ENCODE measurements around the gene IL11. TPM values are rescaled to one million over a fixed set of nuclear protein-coding genes. Genes with fewer than 3 reads are reported as not detected.

The IL11 gene
- total and polyA plus RNA-seq, 2 donors (not counting 3 experiments of a cell fraction or from before 2014, with no cell fraction given) = not detected

GRCh38 chr19:55341171-55341588 is 29.1 kb downstream of the IL11 start:
- CTCF ChIA-PET = interaction anchor here (0.6 to 1.4 kb wide), 2 partner anchors 40 to 42 kb away, joined by 4 to 6 read pairs; no protein-coding TSS in a partner anchor
- Histone ChIP-seq H4K20me1 (replicated peaks; ENCODE audit: control insufficient read depth, extremely low read depth, insufficient read depth, low read length) (no peaks in the 10 kb centered on the region), H3K27ac (ENCODE audit: insufficient read depth, low read depth, low read length) (no peak overlapping the region), H3K9ac (replicated peaks; ENCODE audit: extremely low read depth, insufficient read depth, low read length) (no peak overlapping the region), H3K27me3 (ENCODE audit: control insufficient read depth in 2 of 2, insufficient read depth in 2 of 2, low read length in 2 of 2) (peaks cover 0 to 3% of the 10 kb centered on the region in 2 experiments), H3K4me1 (ENCODE audit: control insufficient read depth, extremely low read depth, insufficient read depth, low read length) (peaks cover 10% of the 10 kb centered on the region), H3K9me1 (replicated peaks; ENCODE audit: control insufficient read depth, extremely low read depth, insufficient read depth, low read length) (no peaks in the 10 kb centered on the region), H3K36me3 (ENCODE audit: control insufficient read depth in 2 of 2, extremely low read depth in 1 of 2, insufficient read depth in 2 of 2, low read length in 2 of 2) (peaks cover 0 to 7% of the 10 kb centered on the region in 2 experiments), H2AFZ (ENCODE audit: low read depth, low read length) (no peak overlapping the region), H3K4me2 (ENCODE audit: insufficient read depth, low read length) (no peak overlapping the region), H3K79me2 (ENCODE audit: control insufficient read depth, insufficient read depth, low read length) (no peaks in the 10 kb centered on the region), H3K4me3 (replicated peaks in 1 of 3; ENCODE audit: insufficient read depth in 1 of 3, low read depth in 1 of 3, low read length in 3 of 3) (peak overlapping the region in 1 of 3 experiments; percentile 69), H3K9me3 (replicated peaks; ENCODE audit: control insufficient read depth, insufficient read depth, low read length) (no peaks in the 10 kb centered on the region)
- peak; percentile 11 for DNase-seq (ENCODE audit: low read depth, low spot score)
- TF ChIP-seq MYC (IDR thresholded peaks at IDR 0.05; ENCODE audit: low read depth, low read length) (no peak), POLR2A (IDR thresholded peaks at IDR 0.05; ENCODE audit: low read depth, low read length) (no peak), CTCF (IDR thresholded peaks at IDR 0.05; ENCODE audit: extremely low read depth in 1 of 2, insufficient read depth in 1 of 2, low read depth in 1 of 2, low read length in 2 of 2) (no peak), FOS (IDR thresholded peaks at IDR 0.05; ENCODE audit: borderline replicate concordance, insufficient read depth, low read length) (no peak), JUN (IDR thresholded peaks at IDR 0.05; ENCODE audit: borderline replicate concordance, insufficient read depth, insufficient read length, low read depth) (no peak)
- POLR2A ChIA-PET = no interaction called here
- no peak for FAIRE-seq
- intact Hi-C loops (cut with micrococcal nuclease) = no loop called here
- BruUV-seq (replicated peaks) = no TSS peak
- dilution Hi-C loops (cut with MboI; ENCODE audit: extremely low pct_ligation_motif_present, low sequenced_read_pairs) = no loop called here

- Histone ChIP-seq H3K27ac (ENCODE audit: insufficient read depth, low read depth, low read length) (no peak overlapping the region), H3K27me3 (ENCODE audit: control insufficient read depth in 2 of 2, insufficient read depth in 2 of 2, low read length in 2 of 2) (peaks cover 0 to 3% of the 10 kb centered on the region in 2 experiments), H3K4me2 (ENCODE audit: insufficient read depth, low read length) (peak overlapping the region; percentile 71), H3K4me1 (ENCODE audit: control insufficient read depth, extremely low read depth, insufficient read depth, low read length) (peaks cover 10% of the 10 kb centered on the region), H3K9me1 (replicated peaks; ENCODE audit: control insufficient read depth, extremely low read depth, insufficient read depth, low read length) (no peaks in the 10 kb centered on the region), H3K9me3 (replicated peaks; ENCODE audit: control insufficient read depth, insufficient read depth, low read length) (no peaks in the 10 kb centered on the region), H2AFZ (ENCODE audit: low read depth, low read length) (no peak overlapping the region), H3K9ac (replicated peaks; ENCODE audit: extremely low read depth, insufficient read depth, low read length) (no peak overlapping the region), H3K36me3 (ENCODE audit: control insufficient read depth in 2 of 2, extremely low read depth in 1 of 2, insufficient read depth in 2 of 2, low read length in 2 of 2) (peaks cover 0 to 7% of the 10 kb centered on the region in 2 experiments), H4K20me1 (replicated peaks; ENCODE audit: control insufficient read depth, extremely low read depth, insufficient read depth, low read length) (no peaks in the 10 kb centered on the region), H3K79me2 (ENCODE audit: control insufficient read depth, insufficient read depth, low read length) (no peaks in the 10 kb centered on the region), H3K4me3 (replicated peaks in 1 of 3; ENCODE audit: insufficient read depth in 1 of 3, low read depth in 1 of 3, low read length in 3 of 3) (peak overlapping the region in 1 of 3 experiments; percentile 69)
- ChIA-PET CTCF (interaction anchor here (0.6 to 1.4 kb wide), 2 partner anchors 40 to 42 kb away, joined by 4 to 6 read pairs; no protein-coding TSS in a partner anchor), POLR2A (no interaction called here)
- no TSS peak for BruUV-seq (replicated peaks)
- FAIRE-seq (no peak), DNase-seq (ENCODE audit: low read depth, low spot score) (peak; percentile 17)
- dilution Hi-C loops (cut with MboI; ENCODE audit: extremely low pct_ligation_motif_present, low sequenced_read_pairs) = no loop called here
- TF ChIP-seq GATA2 (IDR thresholded peaks at IDR 0.05; ENCODE audit: insufficient read depth, insufficient read length, low read depth, low read length) (no peak), CTCF (IDR thresholded peaks at IDR 0.05; ENCODE audit: extremely low read depth in 1 of 2, insufficient read depth in 1 of 2, low read depth in 1 of 2, low read length in 2 of 2) (peak in 1 of 2 donors; percentile 35)
- intact Hi-C loops (cut with micrococcal nuclease) = no loop called here
Measured at GRCh38 chr19:55340784-55341147, 29.5 kb downstream of the IL11 start.
